PFSK-1 (cell line): ENCODE measurements around the gene TAF5L.

Source experiments
- FOXP2 ChIP-seq: optimal IDR thresholded peaks from 2 replicates; pipeline ENCODE3; 2011; ENCODE audit warnings: borderline replicate concordance, control low read depth, inconsistent platforms; ENCODE audit not compliant: insufficient read depth; ENCODE audit errors: extremely low read length, extremely low read depth
- POLR2AphosphoS5 ChIP-seq: IDR thresholded peaks from 2 replicates; pipeline ENCODE4 v1.6.1; 2012; ENCODE audit warnings: low read depth, mild to moderate bottlenecking, control low read depth, low read length, moderate library complexity
- REST ChIP-seq, 2 experiments: IDR thresholded peaks; 2 replicates each; pipeline versions ENCODE4 v1.6.1 to v1.8.0; 2011 to 2012; ENCODE audit warnings: low read depth in 2 of 2, low read length in 2 of 2, control low read depth in 1 of 2, inconsistent platforms in 1 of 2, mild to moderate bottlenecking in 1 of 2, moderate library complexity in 1 of 2; ENCODE audit not compliant: insufficient read depth in 1 of 2
- TAF1 ChIP-seq: IDR thresholded peaks from 2 replicates; pipeline ENCODE4 v1.6.1; 2012; ENCODE audit warnings: low read length, control low read depth, borderline replicate concordance; ENCODE audit not compliant: insufficient read depth

GRCh38 chr1:229582715-229583114 lies 43.2 kb downstream of the TAF5L start:
- TF ChIP-seq REST (IDR thresholded peaks at IDR 0.05; ENCODE audit: insufficient read depth in 1 of 2, low read depth in 2 of 2, low read length in 2 of 2) (no peak), POLR2AphosphoS5 (no peak), TAF1 (no peak), FOXP2 (no peak)
